ENCODE measurements around the gene CLEC17A.

Gene CLEC17A

DNA sequence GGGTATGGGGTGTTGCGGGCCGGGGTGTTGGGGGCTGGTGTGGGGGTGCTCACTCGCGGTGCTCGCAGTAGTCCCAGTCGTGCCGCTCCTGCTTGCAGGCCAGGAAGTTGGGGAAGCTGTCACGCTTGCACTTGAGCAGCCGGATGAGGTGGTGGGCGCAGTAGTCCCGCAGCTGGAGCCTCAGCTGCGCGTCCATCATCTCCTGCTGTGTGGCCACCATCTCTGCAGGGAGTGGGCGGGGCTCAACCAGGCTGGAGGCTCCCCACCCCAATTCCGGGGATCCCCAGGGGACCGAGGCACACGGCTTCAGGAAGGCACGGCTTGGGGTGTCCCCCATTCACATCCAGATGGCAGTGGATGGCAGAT is 16.2 kb upstream of the CLEC17A start:
- no peak overlapping the region for H3K27ac ChIP-seq
- TF ChIP-seq, protein P1, sequence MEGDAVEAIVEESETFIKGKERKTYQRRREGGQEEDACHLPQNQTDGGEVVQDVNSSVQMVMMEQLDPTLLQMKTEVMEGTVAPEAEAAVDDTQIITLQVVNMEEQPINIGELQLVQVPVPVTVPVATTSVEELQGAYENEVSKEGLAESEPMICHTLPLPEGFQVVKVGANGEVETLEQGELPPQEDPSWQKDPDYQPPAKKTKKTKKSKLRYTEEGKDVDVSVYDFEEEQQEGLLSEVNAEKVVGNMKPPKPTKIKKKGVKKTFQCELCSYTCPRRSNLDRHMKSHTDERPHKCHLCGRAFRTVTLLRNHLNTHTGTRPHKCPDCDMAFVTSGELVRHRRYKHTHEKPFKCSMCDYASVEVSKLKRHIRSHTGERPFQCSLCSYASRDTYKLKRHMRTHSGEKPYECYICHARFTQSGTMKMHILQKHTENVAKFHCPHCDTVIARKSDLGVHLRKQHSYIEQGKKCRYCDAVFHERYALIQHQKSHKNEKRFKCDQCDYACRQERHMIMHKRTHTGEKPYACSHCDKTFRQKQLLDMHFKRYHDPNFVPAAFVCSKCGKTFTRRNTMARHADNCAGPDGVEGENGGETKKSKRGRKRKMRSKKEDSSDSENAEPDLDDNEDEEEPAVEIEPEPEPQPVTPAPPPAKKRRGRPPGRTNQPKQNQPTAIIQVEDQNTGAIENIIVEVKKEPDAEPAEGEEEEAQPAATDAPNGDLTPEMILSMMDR (conservative IDR thresholded peaks at IDR 0.05) = no peak

- TF ChIP-seq, protein P1 (conservative IDR thresholded peaks at IDR 0.05) = no peak
- no peak overlapping the region for H3K27ac ChIP-seq
Measured at GRCh38 chr19:14567079-14567478, 15.8 kb upstream of the CLEC17A start.

- TF ChIP-seq, protein P1 (conservative IDR thresholded peaks at IDR 0.05) = no peak
- peak overlapping the region; percentile 90 for H3K27ac ChIP-seq
Measured at GRCh38 chr19:14570864-14571527, 11.9 kb upstream of the CLEC17A start.

- TF ChIP-seq, protein P1 (conservative IDR thresholded peaks at IDR 0.05) = peak; percentile 96
- H3K27ac ChIP-seq = peak within 1 kb of the TSS; percentile 90
Measured at GRCh38 chr19:14571695-14572490, 11.0 kb upstream of the CLEC17A start, which contains the start of gene NDUFB7. Gene NDUFB7 (minus strand): TSS chr19:14572066. CDS start chr19:14572000, 66 bp downstream.

DNA sequence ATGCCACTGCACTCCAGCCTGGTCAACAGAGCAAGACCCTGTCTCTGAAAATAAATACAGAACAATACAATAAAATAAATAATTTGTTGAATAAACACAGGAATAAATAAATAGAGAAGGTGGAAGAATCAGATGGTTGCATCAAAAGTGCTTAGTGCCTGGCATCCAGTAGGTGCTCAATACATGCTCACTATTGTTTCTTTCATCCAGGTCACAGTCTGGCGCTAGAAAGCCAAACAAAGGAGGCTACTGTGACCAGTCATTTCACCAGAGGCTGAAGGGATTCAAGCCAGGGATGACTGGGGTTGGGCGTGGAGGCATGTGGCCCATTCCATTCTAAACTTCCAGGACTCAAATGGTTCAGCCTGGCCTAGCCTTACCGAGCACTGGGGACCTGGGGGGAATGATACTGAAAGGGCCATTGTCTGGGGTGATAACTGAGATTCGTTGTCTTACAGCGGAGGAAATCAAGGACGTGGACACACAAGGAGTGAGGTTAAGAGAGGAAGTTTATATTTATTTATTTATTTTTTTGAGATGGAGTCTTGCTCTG is 7.4 kb upstream of the CLEC17A start:
- H3K27ac ChIP-seq = no peak overlapping the region
- TF ChIP-seq, protein P1 (conservative IDR thresholded peaks at IDR 0.05) = no peak

GRCh38 chr19:14576363-14576762 is 6.5 kb upstream of the CLEC17A start:
- H3K27ac ChIP-seq = no peak overlapping the region
- TF ChIP-seq, protein P1 (conservative IDR thresholded peaks at IDR 0.05) = no peak

GRCh38 chr19:14577264-14577663 is 5.6 kb upstream of the CLEC17A start:
- H3K27ac ChIP-seq = no peak overlapping the region
- TF ChIP-seq, protein P1 (conservative IDR thresholded peaks at IDR 0.05) = no peak

Measured in VCaP (cell line).